Prostate gland (tissue), 2 donors: Measurements from ENCODE around the gene PKHD1.

Experiments
- CTCF ChIP-seq, 4 experiments: fragments of 200-600 bp in 2 of 4; fragments of 450-650 bp in 2 of 4; sonication (generic) in 2 of 4; IDR thresholded peaks; 1 replicate in 3 of 4; 2 replicates in 1 of 4; pipeline ENCODE4 v1.5.1; 2016 to 2019; ENCODE audit warnings: antibody characterized with exemption in 4 of 4, mild to moderate bottlenecking in 2 of 4, moderate library complexity in 2 of 4
- POLR2A ChIP-seq: fragments of 450-650 bp; IDR thresholded peaks from one replicate; pipeline ENCODE4 v1.6.1; 2016; ENCODE audit warnings: antibody characterized with exemption, mild to moderate bottlenecking
- POLR2AphosphoS5 ChIP-seq: sonication (generic); formaldehyde crosslinking; IDR thresholded peaks from one replicate; pipeline ENCODE4 v1.6.1; 2017; ENCODE audit warnings: antibody characterized with exemption

GRCh38 chr6:51813904-51814303 is 273.5 kb downstream of the PKHD1 start:
- no peak for TF ChIP-seq CTCF (IDR thresholded peaks at IDR 0.05)
- TF ChIP-seq POLR2A: no peak
- TF ChIP-seq POLR2AphosphoS5: no peak
